K562 (cell line): ENCODE measurements around the gene DGCR6L.
"Not testable (repeated sequence)": the region's sequence is repeated elsewhere in the genome, so short reads cannot be mapped to it uniquely, and the experiment has no call there.

Experiments
- EZH2 ChIP-seq: IDR thresholded peaks from 2 replicates; pipeline ENCODE4 v1.6.1; 2012; ENCODE audit warnings: low read depth, mild to moderate bottlenecking, inconsistent platforms, low read length, borderline replicate concordance
- POLR2AphosphoS5 ChIP-seq: IDR thresholded peaks from 2 replicates; pipeline ENCODE4 v1.6.1; 2011; ENCODE audit warnings: mild to moderate bottlenecking, low read depth, low read length, moderate library complexity; ENCODE audit not compliant: control insufficient read depth, insufficient read depth
- SIN3A ChIP-seq, 2 experiments: fragments of 150-350 bp in 1 of 2; IDR thresholded peaks; 2 replicates each; pipeline ENCODE4 v1.6.1; 2011 to 2016; ENCODE audit warnings: borderline replicate concordance in 2 of 2, low read depth in 2 of 2, low read length in 2 of 2, mild to moderate bottlenecking in 2 of 2, moderate library complexity in 2 of 2; ENCODE audit not compliant: control insufficient read depth in 1 of 2
- SMARCA4 ChIP-seq: fragments of 450-650 bp; IDR thresholded peaks from 2 replicates; pipeline ENCODE4 v1.6.1; 2016
- SP2 ChIP-seq: IDR thresholded peaks from 2 replicates; pipeline ENCODE4 v1.6.1; 2011; ENCODE audit warnings: mild to moderate bottlenecking, low read depth, low read length, moderate library complexity; ENCODE audit not compliant: poor library complexity, severe bottlenecking; ENCODE audit errors: extremely low read depth
- TF ChIP-seq, protein P1 (sequence below), 3 experiments: IDR thresholded peaks in 2 of 3; conservative IDR thresholded peaks in 1 of 3; 2 replicates each; pipeline ENCODE4 v1.5.1; 2011 to 2012; ENCODE audit warnings: low read length in 3 of 3, mild to moderate bottlenecking in 3 of 3, control low read depth in 2 of 3, improper control_type of control experiment in 1 of 3, inconsistent platforms in 1 of 3, low read depth in 1 of 3, mixed read lengths in 1 of 3, moderate library complexity in 1 of 3; ENCODE audit not compliant: insufficient read depth in 2 of 3
- TF ChIP-seq, protein P2 (sequence below): sonication (generic); formaldehyde crosslinking; IDR thresholded peaks from 2 replicates; pipeline ENCODE4 v1.8.1; 2022; ENCODE audit warnings: missing genetic modification reagents
- TF ChIP-seq, protein P3 (sequence below): fragments of 250-450 bp; sonication (Bioruptor Pico); IDR thresholded peaks from 2 replicates; pipeline ENCODE4 v1.5.0; 2021

DNA sequence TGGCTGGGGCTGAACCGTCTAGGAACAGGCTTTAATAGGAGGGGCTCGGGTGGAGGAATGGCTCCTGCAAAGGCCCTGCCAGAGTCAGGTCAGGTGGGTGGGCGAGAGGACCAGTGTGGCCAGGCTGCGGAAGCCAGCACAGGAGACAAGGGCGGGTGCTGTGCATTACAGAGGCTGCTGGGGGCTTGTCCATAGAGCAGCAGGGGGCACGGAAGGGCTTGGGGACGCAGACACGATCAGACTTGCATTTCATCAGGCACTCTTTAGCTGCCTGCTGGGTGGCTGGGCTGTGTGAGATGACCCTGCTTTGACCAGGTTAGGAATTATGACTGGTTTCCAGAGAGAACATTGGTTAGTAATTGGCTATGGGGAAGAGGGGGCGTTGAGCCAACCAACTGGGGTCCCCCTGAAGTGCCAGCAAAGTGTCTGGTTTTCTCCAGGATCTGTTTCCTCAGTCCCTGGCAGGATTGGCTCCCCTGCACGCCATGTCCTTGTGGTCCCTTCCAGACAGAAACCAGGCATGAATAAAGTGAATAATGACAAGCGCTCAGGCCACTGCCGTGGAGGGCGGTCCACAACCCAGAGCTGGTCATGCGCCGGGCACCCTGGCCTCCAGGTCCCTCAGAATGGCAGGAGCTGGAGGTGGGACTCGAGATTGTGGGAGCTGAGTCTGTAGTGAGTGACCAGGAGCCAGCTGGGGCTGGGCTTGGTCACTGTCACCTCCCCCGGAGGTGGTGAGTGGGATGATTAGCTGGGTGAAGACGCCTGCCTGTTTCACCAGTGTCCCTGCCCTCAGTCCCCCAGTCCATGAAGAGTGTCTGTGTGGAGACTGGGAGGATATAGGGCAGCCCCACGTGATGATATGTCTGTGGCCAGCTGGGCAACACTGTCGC is 1.0 kb upstream of the DGCR6L start:
- not testable (repeated sequence) for TF ChIP-seq EZH2; SMARCA4; POLR2AphosphoS5; SIN3A (IDR thresholded peaks at IDR 0.05; ENCODE audit: borderline replicate concordance in 2 of 2, control insufficient read depth in 1 of 2, low read depth in 2 of 2, low read length in 2 of 2); SP2
- TF ChIP-seq, protein P1, sequence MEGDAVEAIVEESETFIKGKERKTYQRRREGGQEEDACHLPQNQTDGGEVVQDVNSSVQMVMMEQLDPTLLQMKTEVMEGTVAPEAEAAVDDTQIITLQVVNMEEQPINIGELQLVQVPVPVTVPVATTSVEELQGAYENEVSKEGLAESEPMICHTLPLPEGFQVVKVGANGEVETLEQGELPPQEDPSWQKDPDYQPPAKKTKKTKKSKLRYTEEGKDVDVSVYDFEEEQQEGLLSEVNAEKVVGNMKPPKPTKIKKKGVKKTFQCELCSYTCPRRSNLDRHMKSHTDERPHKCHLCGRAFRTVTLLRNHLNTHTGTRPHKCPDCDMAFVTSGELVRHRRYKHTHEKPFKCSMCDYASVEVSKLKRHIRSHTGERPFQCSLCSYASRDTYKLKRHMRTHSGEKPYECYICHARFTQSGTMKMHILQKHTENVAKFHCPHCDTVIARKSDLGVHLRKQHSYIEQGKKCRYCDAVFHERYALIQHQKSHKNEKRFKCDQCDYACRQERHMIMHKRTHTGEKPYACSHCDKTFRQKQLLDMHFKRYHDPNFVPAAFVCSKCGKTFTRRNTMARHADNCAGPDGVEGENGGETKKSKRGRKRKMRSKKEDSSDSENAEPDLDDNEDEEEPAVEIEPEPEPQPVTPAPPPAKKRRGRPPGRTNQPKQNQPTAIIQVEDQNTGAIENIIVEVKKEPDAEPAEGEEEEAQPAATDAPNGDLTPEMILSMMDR (IDR thresholded peaks at IDR 0.05 in 2 of 3, conservative IDR thresholded peaks at IDR 0.05 in 1 of 3; ENCODE audit: insufficient read depth in 2 of 3, low read depth in 1 of 3, low read length in 3 of 3) = not testable (repeated sequence)
- TF ChIP-seq, protein P2, sequence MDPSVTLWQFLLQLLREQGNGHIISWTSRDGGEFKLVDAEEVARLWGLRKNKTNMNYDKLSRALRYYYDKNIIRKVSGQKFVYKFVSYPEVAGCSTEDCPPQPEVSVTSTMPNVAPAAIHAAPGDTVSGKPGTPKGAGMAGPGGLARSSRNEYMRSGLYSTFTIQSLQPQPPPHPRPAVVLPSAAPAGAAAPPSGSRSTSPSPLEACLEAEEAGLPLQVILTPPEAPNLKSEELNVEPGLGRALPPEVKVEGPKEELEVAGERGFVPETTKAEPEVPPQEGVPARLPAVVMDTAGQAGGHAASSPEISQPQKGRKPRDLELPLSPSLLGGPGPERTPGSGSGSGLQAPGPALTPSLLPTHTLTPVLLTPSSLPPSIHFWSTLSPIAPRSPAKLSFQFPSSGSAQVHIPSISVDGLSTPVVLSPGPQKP (CRISPR knock-in tag) = not testable (repeated sequence)
- TF ChIP-seq, protein P3, sequence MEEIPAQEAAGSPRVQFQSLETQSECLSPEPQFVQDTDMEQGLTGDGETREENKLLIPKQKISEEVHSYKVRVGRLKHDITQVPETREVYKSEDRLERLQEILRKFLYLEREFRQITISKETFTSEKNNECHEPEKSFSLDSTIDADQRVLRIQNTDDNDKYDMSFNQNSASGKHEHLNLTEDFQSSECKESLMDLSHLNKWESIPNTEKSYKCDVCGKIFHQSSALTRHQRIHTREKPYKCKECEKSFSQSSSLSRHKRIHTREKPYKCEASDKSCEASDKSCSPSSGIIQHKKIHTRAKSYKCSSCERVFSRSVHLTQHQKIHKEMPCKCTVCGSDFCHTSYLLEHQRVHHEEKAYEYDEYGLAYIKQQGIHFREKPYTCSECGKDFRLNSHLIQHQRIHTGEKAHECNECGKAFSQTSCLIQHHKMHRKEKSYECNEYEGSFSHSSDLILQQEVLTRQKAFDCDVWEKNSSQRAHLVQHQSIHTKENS (CRISPR knock-in tag) = not testable (repeated sequence)
